Ishikawa (cell line): Measurements from ENCODE around the gene AMZ1.

Experiments used
- CREB1 ChIP-seq: IDR thresholded peaks from 2 replicates; pipeline ENCODE4 v1.6.1; 2012; ENCODE audit warnings: low read depth
- EP300 ChIP-seq: IDR thresholded peaks from 2 replicates; pipeline ENCODE4 v1.6.1; 2012; ENCODE audit warnings: borderline replicate concordance
- MAX ChIP-seq: IDR thresholded peaks from 2 replicates; pipeline ENCODE4 v1.6.1; 2012
- NFIC ChIP-seq: IDR thresholded peaks from 2 replicates; pipeline ENCODE4 v1.6.1; 2012
- RAD21 ChIP-seq: IDR thresholded peaks from 2 replicates; pipeline ENCODE4 v1.6.1; 2012; ENCODE audit warnings: low read depth
- TAF1 ChIP-seq: IDR thresholded peaks from 2 replicates; pipeline ENCODE4 v1.6.1; 2012; ENCODE audit warnings: low read depth, mild to moderate bottlenecking
- YY1 ChIP-seq: IDR thresholded peaks from 2 replicates; pipeline ENCODE4 v1.6.1; 2012; ENCODE audit warnings: low read depth
- TF ChIP-seq, protein P1 (sequence below): IDR thresholded peaks from 2 replicates; pipeline ENCODE4 v1.6.1; 2012; ENCODE audit warnings: low read depth, mild to moderate bottlenecking

- TF ChIP-seq NFIC (no peak), RAD21 (no peak), EP300 (no peak), TAF1 (no peak), CREB1 (no peak), MAX (no peak), YY1 (no peak)
- TF ChIP-seq, protein P1, sequence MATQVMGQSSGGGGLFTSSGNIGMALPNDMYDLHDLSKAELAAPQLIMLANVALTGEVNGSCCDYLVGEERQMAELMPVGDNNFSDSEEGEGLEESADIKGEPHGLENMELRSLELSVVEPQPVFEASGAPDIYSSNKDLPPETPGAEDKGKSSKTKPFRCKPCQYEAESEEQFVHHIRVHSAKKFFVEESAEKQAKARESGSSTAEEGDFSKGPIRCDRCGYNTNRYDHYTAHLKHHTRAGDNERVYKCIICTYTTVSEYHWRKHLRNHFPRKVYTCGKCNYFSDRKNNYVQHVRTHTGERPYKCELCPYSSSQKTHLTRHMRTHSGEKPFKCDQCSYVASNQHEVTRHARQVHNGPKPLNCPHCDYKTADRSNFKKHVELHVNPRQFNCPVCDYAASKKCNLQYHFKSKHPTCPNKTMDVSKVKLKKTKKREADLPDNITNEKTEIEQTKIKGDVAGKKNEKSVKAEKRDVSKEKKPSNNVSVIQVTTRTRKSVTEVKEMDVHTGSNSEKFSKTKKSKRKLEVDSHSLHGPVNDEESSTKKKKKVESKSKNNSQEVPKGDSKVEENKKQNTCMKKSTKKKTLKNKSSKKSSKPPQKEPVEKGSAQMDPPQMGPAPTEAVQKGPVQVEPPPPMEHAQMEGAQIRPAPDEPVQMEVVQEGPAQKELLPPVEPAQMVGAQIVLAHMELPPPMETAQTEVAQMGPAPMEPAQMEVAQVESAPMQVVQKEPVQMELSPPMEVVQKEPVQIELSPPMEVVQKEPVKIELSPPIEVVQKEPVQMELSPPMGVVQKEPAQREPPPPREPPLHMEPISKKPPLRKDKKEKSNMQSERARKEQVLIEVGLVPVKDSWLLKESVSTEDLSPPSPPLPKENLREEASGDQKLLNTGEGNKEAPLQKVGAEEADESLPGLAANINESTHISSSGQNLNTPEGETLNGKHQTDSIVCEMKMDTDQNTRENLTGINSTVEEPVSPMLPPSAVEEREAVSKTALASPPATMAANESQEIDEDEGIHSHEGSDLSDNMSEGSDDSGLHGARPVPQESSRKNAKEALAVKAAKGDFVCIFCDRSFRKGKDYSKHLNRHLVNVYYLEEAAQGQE, result no peak
These were observed 11.3 kb downstream of the AMZ1 start for GRCh38 chr7:2699289-2699620.
